OCI-LY7 (cell line): ENCODE results near the gene VTI1A.

Experiments used
- CTCF ChIP-seq: fragments of 200-600 bp; sonication (generic); conservative IDR thresholded peaks from 2 replicates; pipeline ENCODE4 v1.5.1; 2014; ENCODE audit warnings: mild to moderate bottlenecking, antibody characterized with exemption, low read length, moderate library complexity, mixed read lengths
- EZH2phosphoT487 ChIP-seq: fragments of 200-600 bp; sonication (generic); IDR thresholded peaks from 2 replicates; pipeline ENCODE4 v1.6.1; 2018; ENCODE audit warnings: low read depth, borderline replicate concordance, mild to moderate bottlenecking, mixed run types, antibody characterized with exemption, low read length, moderate library complexity, mixed read lengths

- TF ChIP-seq CTCF (no peak), EZH2phosphoT487 (no peak)
Measured at GRCh38 chr10:112720178-112720577, 273.2 kb downstream of the VTI1A start.
